GM18526 (cell line): Measurements from ENCODE around the gene SOX15.
A peak's percentile ranks its signal among the peaks of the same experiment; 100 is the strongest.

Experiments
- POLR2A ChIP-seq: IDR thresholded peaks from 3 replicates; pipeline ENCODE4 v1.6.1; 2011; ENCODE audit not compliant: insufficient read length; ENCODE audit errors: extremely low read depth

Gene SOX15

DNA sequence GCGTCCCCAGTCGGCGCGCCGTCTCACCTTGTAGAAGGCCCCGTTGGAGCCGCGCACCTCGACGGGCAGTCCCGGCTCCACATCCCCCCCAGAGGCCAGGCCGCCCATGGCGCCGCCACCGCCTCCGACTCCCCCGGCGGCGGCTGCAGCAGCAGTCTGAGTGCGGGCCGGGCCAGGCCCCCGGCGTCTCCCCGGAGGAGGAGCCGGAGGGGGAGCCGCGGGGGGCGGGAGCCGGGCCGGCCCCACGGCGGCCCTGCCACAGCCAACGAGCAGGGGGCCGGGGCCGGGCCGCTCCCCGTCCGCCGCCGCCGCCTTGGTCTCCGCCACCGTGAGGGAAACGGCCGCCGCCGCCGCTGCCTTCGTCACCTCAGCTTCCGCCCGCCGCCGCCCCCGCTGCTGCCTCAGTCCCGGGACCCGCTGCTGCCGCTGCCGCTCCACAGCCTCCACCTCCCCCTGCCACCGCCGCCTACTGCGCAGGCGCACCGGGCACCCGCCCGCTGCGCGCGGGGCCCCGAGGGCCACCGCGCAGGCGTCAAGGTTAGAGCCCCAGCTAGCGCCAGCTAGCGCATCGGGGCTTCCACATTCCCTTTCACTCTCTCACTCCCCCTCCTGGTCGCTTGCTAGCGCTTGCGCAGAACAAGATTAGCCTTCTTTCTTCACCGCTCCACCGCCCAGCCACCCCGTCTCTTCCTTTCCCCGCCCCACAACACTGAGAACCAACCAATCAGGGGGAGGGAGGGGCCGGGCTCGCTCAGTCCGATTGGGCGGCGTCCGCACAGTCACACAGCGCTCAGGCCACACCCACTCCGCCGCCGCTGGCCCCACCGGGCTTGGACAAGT lies 24.8 kb upstream of the SOX15 start, which contains the start of gene FXR2:
Gene FXR2, minus strand, starts transcription at position 473 of the 840 bp plus-strand sequence. Its CDS starts 365 bp downstream, at position 108.
- TF ChIP-seq POLR2A: peak; percentile 61

DNA sequence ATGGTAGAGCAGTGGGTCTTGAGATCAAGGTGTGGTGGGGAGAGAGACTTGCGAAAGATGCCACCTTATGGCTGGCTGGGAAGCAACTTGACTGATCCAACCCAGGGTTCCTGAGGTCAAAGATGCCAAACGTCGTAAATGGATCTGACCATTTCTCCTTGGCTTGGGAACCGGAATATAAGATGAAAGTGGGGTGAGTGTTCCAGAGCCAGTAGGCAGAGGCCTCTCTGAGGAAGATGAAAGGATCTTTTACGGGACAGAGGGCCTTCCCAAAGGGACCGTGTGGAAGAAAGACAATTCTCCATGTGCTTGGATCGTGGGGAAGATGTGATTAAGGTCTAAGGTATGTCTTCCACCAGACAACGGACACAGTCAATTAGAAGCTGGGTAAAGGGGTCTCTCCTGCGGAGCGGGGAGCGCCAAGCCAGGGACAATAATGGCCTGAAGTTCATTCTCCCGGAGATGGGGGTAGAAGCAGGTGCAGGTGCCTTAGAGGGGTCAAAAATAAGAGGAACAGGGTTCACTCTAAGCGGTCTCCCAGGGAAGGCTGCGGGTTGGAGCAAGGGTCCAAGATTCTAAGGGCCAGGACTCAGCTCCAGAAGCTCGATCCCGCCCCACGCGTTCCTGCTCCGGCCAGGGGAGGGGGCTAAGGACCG lies 24.0 kb upstream of the SOX15 start:
- TF ChIP-seq POLR2A: no peak

DNA sequence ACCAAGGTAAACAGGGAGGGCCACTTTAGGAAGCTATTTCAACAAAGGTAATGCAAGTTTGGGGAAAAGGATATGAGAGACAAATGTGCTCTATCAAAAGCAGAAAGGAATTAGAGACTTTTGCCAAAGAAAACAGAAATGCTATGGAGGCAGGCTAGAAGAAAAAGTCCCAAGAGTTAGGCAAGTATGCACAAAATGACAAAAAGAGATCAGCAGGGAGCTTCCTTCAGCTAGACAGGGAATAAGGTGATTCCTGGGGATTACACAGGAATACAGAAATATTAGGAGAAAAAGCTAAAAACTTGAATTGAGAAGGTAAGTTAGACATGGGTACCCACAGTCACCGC lies 22.4 kb upstream of the SOX15 start:
- no peak for TF ChIP-seq POLR2A

GRCh38 chr17:7611635-7612293 lies 21.9 kb upstream of the SOX15 start:
- no peak for TF ChIP-seq POLR2A

DNA sequence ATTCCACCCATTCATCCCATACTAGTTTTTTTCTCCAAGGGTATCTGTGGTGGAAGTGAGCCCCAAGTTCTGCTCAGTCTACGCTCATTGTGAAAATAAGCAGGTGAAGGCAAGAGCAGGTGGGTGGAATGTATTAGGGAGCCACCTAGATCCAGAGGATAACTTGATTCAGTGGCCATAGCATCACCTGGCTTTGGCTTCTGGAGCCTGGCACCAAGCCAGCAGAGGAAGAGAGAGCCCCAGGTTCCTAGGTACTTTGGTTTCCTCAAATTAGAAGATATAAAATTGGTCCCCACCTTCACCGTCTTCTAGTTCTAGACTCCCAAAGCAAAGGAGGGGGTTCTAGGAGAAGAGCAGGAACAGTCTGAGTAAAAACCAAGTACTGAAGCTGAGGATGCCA lies 20.7 kb upstream of the SOX15 start:
- TF ChIP-seq POLR2A: no peak

DNA sequence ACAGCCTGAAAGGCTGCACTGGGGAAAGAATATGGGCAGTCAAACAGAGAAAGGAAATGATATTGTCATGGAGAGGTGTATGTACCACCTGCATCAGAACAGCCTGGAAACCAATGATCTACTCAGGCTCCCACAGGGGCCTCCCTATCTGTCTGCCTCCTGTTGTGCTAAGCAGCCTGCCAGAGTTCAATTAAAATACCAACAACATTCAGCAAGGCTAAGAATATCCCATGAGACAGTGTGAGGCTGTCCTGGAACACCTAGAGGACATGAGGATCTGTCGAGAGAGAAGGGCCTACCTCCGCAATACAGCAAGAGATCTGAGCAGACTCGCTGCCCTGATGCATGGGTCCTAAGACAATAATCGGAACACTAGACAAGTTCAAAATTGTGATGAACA lies 16.4 kb upstream of the SOX15 start:
- no peak for TF ChIP-seq POLR2A

DNA sequence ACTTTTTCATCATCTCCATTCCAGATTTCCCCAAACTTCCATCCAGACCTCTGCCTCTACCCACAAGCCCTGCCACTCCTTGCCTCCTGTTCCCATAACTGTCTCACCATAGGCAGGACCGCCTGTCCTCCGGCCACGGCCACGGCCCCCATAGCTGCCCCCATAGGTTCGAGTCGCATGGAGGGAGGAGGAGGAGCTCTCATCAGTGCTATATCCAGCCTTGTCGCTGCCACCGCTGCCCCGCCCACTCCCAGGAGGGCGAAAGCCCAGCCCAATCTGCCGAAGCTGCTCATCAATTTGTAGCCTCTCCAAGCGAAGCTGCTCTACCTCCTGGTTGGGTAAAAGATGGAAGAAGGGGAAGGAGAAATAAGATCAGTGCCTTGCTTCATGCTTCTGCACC lies 3.4 kb upstream of the SOX15 start:
- no peak for TF ChIP-seq POLR2A

DNA sequence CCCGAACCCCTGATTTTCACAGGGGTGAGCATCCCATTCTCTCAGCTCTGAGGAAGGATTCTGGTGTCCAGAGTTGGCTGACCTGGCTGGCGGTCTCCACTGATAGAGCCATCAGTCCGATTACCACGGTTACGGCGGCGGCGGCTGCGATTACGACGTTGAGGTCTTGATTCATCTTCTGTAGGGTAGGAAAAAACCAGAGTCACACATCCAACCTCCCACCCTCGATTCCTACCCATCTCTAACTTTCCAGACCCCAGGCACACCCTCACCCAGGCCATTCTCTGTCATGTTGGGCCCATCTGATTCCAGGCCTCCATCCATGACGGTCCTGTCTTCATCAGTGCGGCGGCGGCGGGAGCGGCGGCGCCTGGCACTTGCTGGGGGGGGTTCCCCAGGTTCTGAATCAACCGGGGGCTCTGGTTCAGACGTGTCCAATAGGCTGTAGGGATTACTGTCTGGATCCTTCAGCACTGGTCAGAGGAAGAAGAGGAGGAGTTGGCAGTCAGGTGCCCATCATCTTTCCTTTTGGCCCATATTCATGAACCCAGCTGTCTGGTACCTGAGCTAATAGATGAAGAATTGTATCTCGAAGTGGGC lies 2.6 kb upstream of the SOX15 start:
- no peak for TF ChIP-seq POLR2A

GRCh38 chr17:7591596-7591995 lies 1.7 kb upstream of the SOX15 start:
- TF ChIP-seq POLR2A: peak; percentile 12

- no peak for TF ChIP-seq POLR2A
Observed at GRCh38 chr17:7590743-7591142, 849 bp upstream of the SOX15 start.

DNA sequence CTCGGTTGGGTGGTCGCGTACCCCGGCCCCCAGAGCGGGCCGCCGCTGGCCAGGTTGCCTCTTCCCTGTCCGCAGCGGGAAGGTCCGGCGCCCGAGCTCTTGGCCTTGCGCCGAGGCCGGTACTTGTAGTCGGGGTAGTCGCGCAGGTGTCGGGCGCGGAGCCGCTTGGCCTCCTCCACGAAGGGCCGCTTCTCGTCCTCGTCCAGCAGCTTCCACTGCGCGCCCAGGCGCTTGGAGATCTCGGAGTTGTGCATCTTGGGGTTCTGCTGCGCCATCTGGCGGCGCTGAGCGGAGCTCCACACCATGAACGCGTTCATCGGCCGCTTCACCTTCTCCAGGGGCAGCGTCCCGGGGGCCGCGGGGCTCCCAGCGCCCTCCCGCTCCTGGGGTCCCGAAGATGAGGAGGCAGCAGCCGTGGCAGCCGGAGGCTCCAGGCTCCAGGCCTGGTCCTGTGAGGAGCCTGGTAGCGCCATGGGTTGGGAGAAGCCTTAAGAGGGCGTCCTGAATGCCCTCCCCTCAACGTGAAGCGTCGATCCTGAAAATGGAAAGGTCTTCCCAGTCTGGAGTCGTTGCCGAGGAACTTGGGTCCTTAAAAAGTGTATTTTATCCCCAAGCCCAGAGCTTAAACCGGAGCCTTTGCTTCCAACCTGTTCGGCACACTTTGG lies 558 bp downstream of the SOX15 start:
- no peak for TF ChIP-seq POLR2A

DNA sequence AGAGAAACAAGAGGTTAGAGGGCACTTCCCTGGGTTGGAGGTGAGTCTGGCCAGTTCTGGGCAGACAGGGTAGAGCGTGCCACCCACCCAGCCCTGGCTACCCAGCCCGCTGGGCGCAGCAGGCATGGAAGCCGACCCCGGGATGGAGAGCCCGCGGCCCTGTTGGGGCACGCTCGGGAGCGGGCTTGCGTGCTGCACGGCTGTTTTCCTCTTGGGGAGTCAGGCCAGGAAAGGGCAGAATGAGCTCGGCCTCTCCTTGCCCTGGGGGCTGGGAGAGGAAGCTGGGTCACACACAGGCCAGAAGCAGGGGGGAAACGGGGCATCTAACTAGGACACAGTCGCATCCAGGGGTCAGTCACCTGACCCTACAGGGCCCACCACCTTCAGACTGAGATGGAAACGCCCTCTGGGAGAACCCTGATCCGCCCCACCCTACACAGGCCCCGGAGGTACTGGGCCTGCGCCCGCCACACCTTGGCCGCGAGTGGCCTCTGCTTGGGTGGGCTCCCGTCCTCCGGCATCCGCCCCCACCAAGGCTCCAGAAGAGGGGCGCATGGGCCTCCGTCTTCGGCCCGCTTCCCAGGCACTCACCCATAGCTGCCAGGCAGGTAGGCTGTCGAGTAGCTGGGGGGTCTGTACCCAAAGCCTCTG lies 1.2 kb downstream of the SOX15 start:
- no peak for TF ChIP-seq POLR2A

GRCh38 chr17:7587420-7588151 lies 2.3 kb downstream of the SOX15 start:
- TF ChIP-seq POLR2A: no peak
